Transverse colon (tissue), 4 donors: ENCODE results near the gene HMGCS2.

Experiments
- CTCF ChIP-seq, 5 experiments: fragments of 200-600 bp in 3 of 5; fragments of 450-650 bp in 2 of 5; sonication (generic) in 3 of 5; IDR thresholded peaks; 1 replicate in 2 of 5; 2 replicates in 3 of 5; pipeline ENCODE4 v1.5.1; 2016 to 2017; ENCODE audit warnings: antibody characterized with exemption in 5 of 5, inconsistent platforms in 3 of 5, mild to moderate bottlenecking in 2 of 5, moderate library complexity in 1 of 5
- EP300 ChIP-seq: sonication (generic); formaldehyde crosslinking; IDR thresholded peaks from one replicate; pipeline ENCODE4 v1.6.1; 2017; ENCODE audit warnings: antibody characterized with exemption, low read depth
- POLR2A ChIP-seq: fragments of 450-650 bp; IDR thresholded peaks from one replicate; pipeline ENCODE4 v1.6.1; 2016; ENCODE audit warnings: antibody characterized with exemption, mild to moderate bottlenecking, moderate library complexity
- POLR2AphosphoS5 ChIP-seq, 3 donors: sonication (generic); formaldehyde crosslinking; IDR thresholded peaks; one replicate each; pipeline ENCODE4 v1.6.1; 2016; ENCODE audit warnings: antibody characterized with exemption in 3 of 3

DNA sequence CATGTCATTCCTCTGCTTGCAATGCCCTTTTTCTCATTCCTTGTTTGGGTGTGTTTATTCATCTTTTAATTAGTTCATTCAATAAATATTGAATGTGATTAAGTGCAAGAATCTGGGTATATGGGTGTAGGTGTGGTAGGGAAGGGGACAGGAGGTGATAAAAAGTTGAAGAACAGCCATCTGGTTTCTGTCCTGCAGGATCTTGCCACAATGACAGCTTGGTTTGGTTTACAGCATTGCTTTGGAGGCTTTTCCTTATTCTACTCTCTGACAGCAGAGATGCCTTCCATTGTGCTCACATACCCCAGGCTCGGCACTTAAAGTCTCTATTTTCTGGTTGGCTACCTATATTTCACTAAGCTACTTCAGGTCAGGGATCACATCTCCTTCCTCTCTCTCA lies 45.6 kb upstream of the HMGCS2 start:
- no peak for TF ChIP-seq CTCF (IDR thresholded peaks at IDR 0.05)
- no peak for TF ChIP-seq POLR2AphosphoS5 (IDR thresholded peaks at IDR 0.05)
- TF ChIP-seq EP300: no peak
- no peak for TF ChIP-seq POLR2A
